Endothelial cell of umbilical vein (primary cell): Measurements from ENCODE around the gene ITPKB. TPM values are rescaled to one million over a fixed set of nuclear protein-coding genes. Genes with fewer than 3 reads are reported as not detected.

Experiments
- BruUV-seq: library from RNA; stranded (reverse); fragments of 400-500 nt; replicated peaks from 2 replicates; lab custom pipeline; 2021; lab: Mats Ljungman, UMichigan
- CTCF ChIA-PET: fragments of 300-600, 350-600 bp; sonication (Branson Sonifier 250); formaldehyde crosslinking; loops from one replicate; lab custom pipeline; 2021; ENCODE audit warnings: antibody characterized with exemption, inconsistent platforms; lab: Charles Lee
- POLR2A ChIA-PET: fragments of 300-600, 350-600 bp; sonication (Branson Sonifier 250); formaldehyde crosslinking; loops from one replicate; lab custom pipeline; 2021; ENCODE audit warnings: antibody characterized with exemption, inconsistent platforms; lab: Charles Lee
- DNase-seq: peaks from one replicate; pipeline ENCODE4 v3.0.0-alpha.2; 2011; ENCODE audit warnings: low read depth, low spot score
- FAIRE-seq: peaks from 2 replicates; lab custom pipeline; 2011; peaks lifted over from hg19 to GRCh38; lab: Jason Lieb, UNC
- H2AFZ ChIP-seq: 2 replicates; pipeline ENCODE4 v1.6.0; 2012; ENCODE audit warnings: low read depth, low read length, control low read depth, inconsistent platforms
- H3K27ac ChIP-seq: 2 replicates; pipeline ENCODE4 v1.5.1; 2011; ENCODE audit warnings: low read depth, mild to moderate bottlenecking, control low read depth, low read length, moderate library complexity; ENCODE audit not compliant: insufficient read depth
- H3K27me3 ChIP-seq, 2 experiments: 2 replicates each; pipeline versions ENCODE4 v1.6.0 to v1.6.1; 2011; ENCODE audit warnings: low read length in 2 of 2, mixed read lengths in 1 of 2; ENCODE audit not compliant: control insufficient read depth in 2 of 2, insufficient read depth in 2 of 2
- H3K36me3 ChIP-seq, 2 experiments: 2 replicates in 1 of 2; 3 replicates in 1 of 2; pipeline ENCODE4 v1.5.1; 2011; ENCODE audit warnings: low read length in 2 of 2, mild to moderate bottlenecking in 1 of 2, moderate library complexity in 1 of 2; ENCODE audit not compliant: control insufficient read depth in 2 of 2, insufficient read depth in 2 of 2; ENCODE audit errors: extremely low read depth in 1 of 2
- H3K4me1 ChIP-seq: 3 replicates; pipeline ENCODE4 v1.5.1; 2011; ENCODE audit warnings: mild to moderate bottlenecking, low read length; ENCODE audit not compliant: control insufficient read depth, insufficient read depth; ENCODE audit errors: extremely low read depth
- H3K4me2 ChIP-seq: 2 replicates; pipeline ENCODE4 v1.6.1; 2011; ENCODE audit warnings: low read length, control low read depth, mixed read lengths; ENCODE audit not compliant: insufficient read depth
- H3K4me3 ChIP-seq, 3 experiments: fragments of 200-600 bp in 1 of 3; sonication (generic), shearing (Covaris generic) in 1 of 3; replicated peaks in 1 of 3; 2 replicates each; pipeline ENCODE4 v1.5.1; 2011 to 2016; ENCODE audit warnings: control low read depth in 3 of 3, low read length in 3 of 3, mild to moderate bottlenecking in 2 of 3, inconsistent platforms in 1 of 3, low read depth in 1 of 3, moderate library complexity in 1 of 3; ENCODE audit not compliant: insufficient read depth in 1 of 3
- H3K79me2 ChIP-seq: 2 replicates; pipeline ENCODE4 v1.6.0; 2012; ENCODE audit warnings: low read length, inconsistent platforms; ENCODE audit not compliant: control insufficient read depth, insufficient read depth
- H3K9ac ChIP-seq: replicated peaks from 2 replicates; pipeline ENCODE3; 2011; ENCODE audit warnings: low read length, control low read depth; ENCODE audit not compliant: insufficient read depth; ENCODE audit errors: extremely low read depth
- H3K9me1 ChIP-seq: replicated peaks from 3 replicates; pipeline ENCODE4 v1.6.0; 2011; ENCODE audit warnings: mild to moderate bottlenecking, low read length; ENCODE audit not compliant: control insufficient read depth, insufficient read depth; ENCODE audit errors: extremely low read depth
- H3K9me3 ChIP-seq: replicated peaks from 2 replicates; pipeline ENCODE4 v1.5.1; 2012; ENCODE audit warnings: low read length, inconsistent platforms; ENCODE audit not compliant: control insufficient read depth, insufficient read depth
- H4K20me1 ChIP-seq: replicated peaks from 2 replicates; pipeline ENCODE3; 2011; ENCODE audit warnings: mild to moderate bottlenecking, low read length; ENCODE audit not compliant: control insufficient read depth, insufficient read depth; ENCODE audit errors: extremely low read depth
- CTCF ChIP-seq, 2 donors: IDR thresholded peaks; 1 replicate in 1 of 2; 2 replicates in 1 of 2; pipeline ENCODE4 v1.5.1; 2011; ENCODE audit warnings: low read length in 2 of 2, mild to moderate bottlenecking in 2 of 2, moderate library complexity in 2 of 2, control low read depth in 1 of 2, inconsistent platforms in 1 of 2, low read depth in 1 of 2; ENCODE audit not compliant: insufficient read depth in 1 of 2; ENCODE audit errors: extremely low read depth in 1 of 2
- EZH2 ChIP-seq: IDR thresholded peaks from 2 replicates; pipeline ENCODE4 v1.6.1; 2012; ENCODE audit warnings: borderline replicate concordance, low read depth, mild to moderate bottlenecking, moderate library complexity, low read length, inconsistent platforms; ENCODE audit not compliant: severe bottlenecking
- FOS ChIP-seq: IDR thresholded peaks from 2 replicates; pipeline ENCODE4 v1.6.1; 2011; ENCODE audit warnings: mild to moderate bottlenecking, low read length, moderate library complexity, borderline replicate concordance; ENCODE audit not compliant: insufficient read depth
- GATA2 ChIP-seq: IDR thresholded peaks from 2 replicates; pipeline ENCODE4 v1.7.0; 2011; ENCODE audit warnings: low read depth, mild to moderate bottlenecking, moderate library complexity, mixed read lengths, low read length; ENCODE audit not compliant: insufficient read length, insufficient read depth
- JUN ChIP-seq: IDR thresholded peaks from 2 replicates; pipeline ENCODE4 v1.6.1; 2011; ENCODE audit warnings: borderline replicate concordance, low read depth; ENCODE audit not compliant: insufficient read length, insufficient read depth
- MAX ChIP-seq: IDR thresholded peaks from 2 replicates; pipeline ENCODE4 v1.6.1; 2011; ENCODE audit not compliant: insufficient read depth, insufficient read length
- MYC ChIP-seq: IDR thresholded peaks from one replicate; pipeline ENCODE4 v1.6.1; 2011; ENCODE audit warnings: mild to moderate bottlenecking, low read depth, low read length
- POLR2A ChIP-seq: IDR thresholded peaks from 2 replicates; pipeline ENCODE4 v1.6.1; 2012; ENCODE audit warnings: low read depth, mild to moderate bottlenecking, control low read depth, low read length
- POLR2AphosphoS5 ChIP-seq: IDR thresholded peaks from 2 replicates; pipeline ENCODE4 v1.6.1; 2012; ENCODE audit warnings: low read depth, mild to moderate bottlenecking, control low read depth, low read length, moderate library complexity; ENCODE audit not compliant: insufficient read depth
- dilution Hi-C: fragments of 300-500 bp; cut with MboI; formaldehyde crosslinking; loops from one replicate; pipeline ENCODE4 v1.15.0; 2019; ENCODE audit warnings: low sequenced_read_pairs; ENCODE audit not compliant: extremely low pct_ligation_motif_present
- intact Hi-C: fragments of 100-400 bp; cut with micrococcal nuclease; formaldehyde crosslinking; loops from one replicate; pipeline ENCODE4 v1.10.0; 2022
- polyA plus RNA-seq, 4 experiments: library from polyadenylated mRNA; depleted of rRNA in 3 of 4; stranded (reverse) in 3 of 4; unstranded in 1 of 4; fragments of >200 nt; gene quantifications; 2 replicates each; pipeline versions ENCODE4 v1.2.1 to v1.2.3, GENCODE V29; 2011 to 2012; ENCODE audit warnings: missing spikeins in 1 of 4
- total RNA-seq: library from RNA; stranded (reverse); gene quantifications from 2 replicates; pipeline ENCODE4 v1.2.3, GENCODE V29; 2021

ITPKB gene
- total and polyA plus RNA-seq, 2 donors (not counting 3 experiments of a cell fraction or from before 2014, with no cell fraction given): 7.7 to 34.8 TPM

- intact Hi-C loops: loop anchor here (1.0 to 2.0 kb wide), 3 partner anchors 32 to 185 kb away; no protein-coding TSS in a partner anchor
- no peaks in the 10 kb centered on the region for H3K27me3 ChIP-seq
- no peaks in the 10 kb centered on the region for H3K4me1 ChIP-seq
- FAIRE-seq (peak; percentile 78), DNase-seq (peak; percentile 58)
- no peak overlapping the region for H3K4me2 ChIP-seq
- H3K79me2 ChIP-seq: no peaks in the 10 kb centered on the region
- CTCF ChIA-PET: interaction anchor here (0.6 to 2.6 kb wide), 33 partner anchors 8 to 845 kb away, joined by 3 to 57 read pairs (median 3); partner anchors contain the start of gene STUM
- H3K36me3 ChIP-seq: no peaks in the 10 kb centered on the region
- no peak overlapping the region for H2AFZ ChIP-seq
- H3K27ac ChIP-seq: no peak overlapping the region
- POLR2A ChIA-PET: interaction anchor here (0.6 kb wide), 1 partner anchor 131 kb away, joined by 6 read pairs; no protein-coding TSS in a partner anchor
- no peak overlapping the region for H3K9ac ChIP-seq
- no peaks in the 10 kb centered on the region for H3K9me3 ChIP-seq
- TF ChIP-seq MAX: no peak
- peak; percentile 85 to 89 for TF ChIP-seq CTCF (IDR thresholded peaks at IDR 0.05; ENCODE audit: extremely low read depth in 1 of 2, insufficient read depth in 1 of 2, low read depth in 1 of 2, low read length in 2 of 2)
- no peak overlapping the region for H3K4me3 ChIP-seq
- BruUV-seq: no TSS peak
- dilution Hi-C loops: no loop called here
- H3K9me1 ChIP-seq: no peaks in the 10 kb centered on the region
- H4K20me1 ChIP-seq: no peaks in the 10 kb centered on the region
These were observed 130.2 kb downstream of the ITPKB start for GRCh38 chr1:226608699-226609505.

- CTCF ChIA-PET: interaction anchor here (1.3 to 1.9 kb wide), 3 partner anchors 61 to 213 kb away, joined by 3 to 8 read pairs (median 3); no protein-coding TSS in a partner anchor
- Histone ChIP-seq H3K9me1 (no peaks in the 10 kb centered on the region), H3K9ac (no peak overlapping the region), H2AFZ (no peak overlapping the region), H3K4me3 (no peak overlapping the region), H3K27me3 (no peaks in the 10 kb centered on the region), H3K4me1 (no peaks in the 10 kb centered on the region), H3K9me3 (no peaks in the 10 kb centered on the region), H3K27ac (no peak overlapping the region), H3K36me3 (no peaks in the 10 kb centered on the region), H3K79me2 (no peaks in the 10 kb centered on the region), H3K4me2 (no peak overlapping the region), H4K20me1 (no peaks in the 10 kb centered on the region)
- TF ChIP-seq FOS (no peak), EZH2 (no peak), GATA2 (no peak), MYC (no peak), POLR2AphosphoS5 (no peak), CTCF (IDR thresholded peaks at IDR 0.05; ENCODE audit: extremely low read depth in 1 of 2, insufficient read depth in 1 of 2, low read depth in 1 of 2, low read length in 2 of 2) (no peak), MAX (no peak), POLR2A (no peak), JUN (no peak)
- no peak for DNase-seq
- dilution Hi-C loops: no loop called here
- POLR2A ChIA-PET: no interaction called here
- intact Hi-C loops: loop anchor here (1.0 to 2.0 kb wide), 3 partner anchors 31 to 184 kb away; no protein-coding TSS in a partner anchor
- BruUV-seq: no TSS peak
- no peak for FAIRE-seq
These were observed 131.3 kb downstream of the ITPKB start for GRCh38 chr1:226607821-226608220.
